C4-2B (cell line): ENCODE measurements around the gene NTMT1.
"Not testable (repeated sequence)": the region's sequence is repeated elsewhere in the genome, so short reads cannot be mapped to it uniquely, and the experiment has no call there.

Experiments
- H3K27ac ChIP-seq: fragments of 450-650 bp; 2 replicates; pipeline ENCODE4 v1.5.1; 2017
- ZFX ChIP-seq: fragments of 450-650 bp; IDR thresholded peaks from 2 replicates; pipeline ENCODE4 v1.6.1; 2017
- TF ChIP-seq, protein P1 (sequence below): fragments of 450-650 bp; conservative IDR thresholded peaks from 2 replicates; pipeline ENCODE4 v1.5.1; 2017; ENCODE audit warnings: mild to moderate bottlenecking

Gene NTMT1

DNA sequence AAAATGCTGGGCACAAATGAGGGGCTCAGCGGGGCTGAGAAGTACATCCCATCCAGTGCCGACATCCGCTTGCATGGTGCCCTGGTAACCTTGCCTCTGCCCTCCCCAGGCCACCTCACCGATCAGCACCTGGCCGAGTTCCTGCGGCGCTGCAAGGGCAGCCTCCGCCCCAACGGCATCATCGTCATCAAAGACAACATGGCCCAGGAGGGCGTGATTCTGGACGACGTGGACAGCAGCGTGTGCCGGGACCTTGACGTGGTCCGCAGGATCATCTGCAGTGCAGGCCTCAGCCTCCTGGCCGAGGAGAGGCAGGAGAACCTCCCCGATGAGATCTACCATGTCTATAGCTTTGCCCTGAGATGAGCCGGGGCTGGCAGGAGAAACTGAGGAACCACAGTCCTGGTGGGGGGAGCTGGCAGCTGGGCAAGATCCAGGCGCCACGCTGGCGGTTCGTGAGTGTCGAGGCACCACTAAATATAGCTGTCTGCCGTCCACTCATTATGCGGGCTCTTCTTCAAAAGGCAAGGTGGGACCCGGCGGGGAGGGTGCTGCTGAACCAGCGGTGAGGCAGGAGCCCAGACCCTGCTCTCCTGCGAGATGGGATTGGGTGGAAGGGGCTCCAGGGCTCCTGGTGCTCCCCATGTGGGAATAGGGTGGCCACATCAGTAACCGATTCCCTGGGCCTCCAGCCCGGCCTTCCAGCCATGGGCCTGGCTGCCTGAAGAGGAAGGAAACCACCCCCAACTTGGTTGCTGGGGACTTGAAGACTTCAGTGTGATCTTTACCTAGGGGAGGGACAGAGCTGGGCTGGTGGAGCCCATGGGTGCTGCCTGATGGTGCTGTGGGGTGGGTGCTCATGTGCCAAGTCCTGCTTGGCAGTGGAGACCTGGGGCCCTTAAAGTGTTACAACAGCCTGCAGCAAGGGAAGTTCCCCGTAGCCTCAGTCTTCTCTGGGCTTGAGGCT, 9.4 kb downstream of the NTMT1 start:
- TF ChIP-seq, protein P1, sequence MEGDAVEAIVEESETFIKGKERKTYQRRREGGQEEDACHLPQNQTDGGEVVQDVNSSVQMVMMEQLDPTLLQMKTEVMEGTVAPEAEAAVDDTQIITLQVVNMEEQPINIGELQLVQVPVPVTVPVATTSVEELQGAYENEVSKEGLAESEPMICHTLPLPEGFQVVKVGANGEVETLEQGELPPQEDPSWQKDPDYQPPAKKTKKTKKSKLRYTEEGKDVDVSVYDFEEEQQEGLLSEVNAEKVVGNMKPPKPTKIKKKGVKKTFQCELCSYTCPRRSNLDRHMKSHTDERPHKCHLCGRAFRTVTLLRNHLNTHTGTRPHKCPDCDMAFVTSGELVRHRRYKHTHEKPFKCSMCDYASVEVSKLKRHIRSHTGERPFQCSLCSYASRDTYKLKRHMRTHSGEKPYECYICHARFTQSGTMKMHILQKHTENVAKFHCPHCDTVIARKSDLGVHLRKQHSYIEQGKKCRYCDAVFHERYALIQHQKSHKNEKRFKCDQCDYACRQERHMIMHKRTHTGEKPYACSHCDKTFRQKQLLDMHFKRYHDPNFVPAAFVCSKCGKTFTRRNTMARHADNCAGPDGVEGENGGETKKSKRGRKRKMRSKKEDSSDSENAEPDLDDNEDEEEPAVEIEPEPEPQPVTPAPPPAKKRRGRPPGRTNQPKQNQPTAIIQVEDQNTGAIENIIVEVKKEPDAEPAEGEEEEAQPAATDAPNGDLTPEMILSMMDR: no peak
- TF ChIP-seq ZFX: no peak
- no peak overlapping the region for H3K27ac ChIP-seq

DNA sequence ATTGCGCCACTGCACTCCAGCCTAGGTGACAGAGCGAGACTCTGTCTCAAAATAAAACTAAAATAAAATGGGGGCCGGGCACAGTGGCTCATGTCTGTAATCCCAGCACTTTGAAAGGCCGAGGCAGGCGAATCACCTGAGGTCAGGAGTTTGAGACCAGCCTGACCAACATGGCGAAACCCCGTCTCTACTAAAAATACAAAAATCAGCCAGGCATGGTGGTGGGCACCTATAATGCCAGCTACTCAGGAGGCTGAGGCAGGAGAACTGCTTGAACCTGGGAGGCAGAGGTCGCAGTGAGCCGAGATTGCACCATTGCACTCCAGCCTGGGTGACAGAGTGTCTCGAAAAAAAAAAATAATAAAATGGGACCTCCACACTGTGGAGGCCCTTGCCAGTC, 10.4 kb downstream of the NTMT1 start:
- not testable (repeated sequence) for H3K27ac ChIP-seq

DNA sequence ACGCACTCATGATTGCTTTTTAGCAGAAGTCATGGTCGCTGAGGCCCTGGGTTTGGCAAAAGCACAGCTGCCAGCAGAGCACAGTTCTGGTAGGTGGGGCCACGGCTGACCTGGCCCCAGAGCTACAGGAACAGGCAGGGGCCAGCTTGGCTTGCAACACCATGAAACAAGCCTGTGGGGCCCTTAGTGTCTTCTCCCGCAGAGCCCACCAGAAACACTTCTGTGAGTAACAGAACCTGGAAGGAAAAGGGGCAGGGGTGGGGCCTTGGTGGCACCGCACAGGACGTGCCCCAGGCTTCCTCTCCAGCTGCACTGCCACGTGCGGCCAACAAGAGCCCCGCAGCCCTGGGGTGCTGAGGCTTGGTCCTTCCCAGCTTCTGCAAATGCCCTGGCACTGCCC, 11.1 kb downstream of the NTMT1 start:
- no peak overlapping the region for H3K27ac ChIP-seq
- TF ChIP-seq, protein P1: no peak
- no peak for TF ChIP-seq ZFX

DNA sequence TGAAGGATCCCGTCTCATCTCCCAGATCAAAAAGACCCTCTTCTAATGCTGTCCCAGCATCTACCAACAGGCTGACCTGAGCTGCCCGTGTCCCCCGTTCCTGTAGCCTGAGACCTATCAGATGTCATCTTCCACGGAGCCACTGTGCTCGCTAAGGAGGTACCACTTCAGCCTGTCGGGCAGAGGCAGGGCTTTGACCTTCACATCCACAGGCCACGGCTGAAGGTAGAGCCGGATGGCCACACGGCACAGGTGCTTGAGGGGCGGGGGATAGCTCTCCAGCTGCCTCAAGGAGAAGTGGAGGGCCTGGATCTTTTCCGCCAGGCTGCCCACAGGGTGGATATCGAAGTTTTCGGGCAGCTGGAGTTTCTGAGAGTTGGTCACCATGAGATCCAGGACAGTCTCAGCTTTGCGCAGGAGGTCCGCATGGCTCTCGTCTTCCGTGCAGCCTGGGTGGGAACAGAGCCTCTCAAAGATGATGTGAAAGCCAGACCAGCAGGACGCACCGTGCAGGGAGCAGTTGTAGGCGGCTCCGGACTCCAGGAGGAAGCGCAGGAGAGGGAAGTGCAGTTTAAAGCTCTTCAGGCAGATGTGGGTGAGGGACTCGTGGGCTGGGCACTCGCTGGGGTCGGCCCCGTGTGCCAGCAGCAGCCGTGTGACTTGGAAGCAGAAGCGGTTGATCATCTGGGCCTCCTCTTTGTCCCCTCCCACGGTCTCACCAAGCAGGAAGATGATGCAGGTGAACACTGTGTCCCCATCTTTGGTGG, 11.9 kb downstream of the NTMT1 start:
- no peak for TF ChIP-seq ZFX
- TF ChIP-seq, protein P1: no peak
- no peak overlapping the region for H3K27ac ChIP-seq

DNA sequence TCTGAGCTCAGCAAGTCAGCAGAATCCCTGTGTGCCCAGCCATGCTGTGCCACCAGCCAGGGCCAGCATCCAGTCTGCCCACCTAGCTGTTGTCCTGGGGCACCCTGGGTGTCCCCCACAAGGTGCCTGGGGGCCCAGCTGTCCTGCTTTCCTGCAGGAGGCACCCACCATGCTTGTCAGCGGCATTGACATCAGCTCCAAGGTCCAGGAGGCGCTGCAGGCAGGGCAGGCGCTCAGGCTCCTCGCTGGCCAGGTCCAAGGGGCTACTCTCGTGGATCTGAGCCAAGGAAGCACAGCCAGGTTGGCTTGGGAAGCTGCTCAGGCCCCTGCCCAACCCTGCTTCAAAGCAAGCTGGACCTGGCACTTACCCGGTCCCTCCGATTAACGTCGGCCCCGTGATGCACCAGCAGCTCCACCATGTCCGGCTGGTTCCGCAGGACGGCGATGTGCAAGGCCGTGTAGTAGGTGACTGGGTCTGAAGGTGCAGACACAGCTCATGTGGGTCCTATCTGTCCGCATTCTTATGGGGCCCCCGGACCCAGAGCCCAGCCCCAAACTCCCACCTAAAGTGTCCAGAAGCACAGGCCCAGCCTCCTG, 13.2 kb downstream of the NTMT1 start:
- H3K27ac ChIP-seq: no peak overlapping the region
- TF ChIP-seq, protein P1: no peak
- no peak for TF ChIP-seq ZFX

DNA sequence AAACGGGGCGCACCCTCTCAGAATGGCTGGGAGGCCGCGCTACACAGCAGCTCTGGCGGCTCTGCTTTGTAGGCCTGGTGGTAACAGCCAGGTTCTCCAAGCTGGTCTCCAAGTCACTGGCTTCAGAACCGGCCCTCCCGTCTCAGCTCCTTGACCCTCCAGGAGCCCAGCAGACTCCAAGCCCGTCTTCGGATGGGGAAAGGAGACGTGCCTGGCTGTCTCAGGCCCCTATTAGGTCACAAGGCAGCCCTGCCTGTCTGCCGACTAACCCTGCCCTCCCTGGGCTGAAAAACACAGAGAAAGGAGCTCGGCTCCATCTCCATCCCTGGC, 13.8 kb downstream of the NTMT1 start:
- TF ChIP-seq ZFX: no peak
- TF ChIP-seq, protein P1: no peak

DNA sequence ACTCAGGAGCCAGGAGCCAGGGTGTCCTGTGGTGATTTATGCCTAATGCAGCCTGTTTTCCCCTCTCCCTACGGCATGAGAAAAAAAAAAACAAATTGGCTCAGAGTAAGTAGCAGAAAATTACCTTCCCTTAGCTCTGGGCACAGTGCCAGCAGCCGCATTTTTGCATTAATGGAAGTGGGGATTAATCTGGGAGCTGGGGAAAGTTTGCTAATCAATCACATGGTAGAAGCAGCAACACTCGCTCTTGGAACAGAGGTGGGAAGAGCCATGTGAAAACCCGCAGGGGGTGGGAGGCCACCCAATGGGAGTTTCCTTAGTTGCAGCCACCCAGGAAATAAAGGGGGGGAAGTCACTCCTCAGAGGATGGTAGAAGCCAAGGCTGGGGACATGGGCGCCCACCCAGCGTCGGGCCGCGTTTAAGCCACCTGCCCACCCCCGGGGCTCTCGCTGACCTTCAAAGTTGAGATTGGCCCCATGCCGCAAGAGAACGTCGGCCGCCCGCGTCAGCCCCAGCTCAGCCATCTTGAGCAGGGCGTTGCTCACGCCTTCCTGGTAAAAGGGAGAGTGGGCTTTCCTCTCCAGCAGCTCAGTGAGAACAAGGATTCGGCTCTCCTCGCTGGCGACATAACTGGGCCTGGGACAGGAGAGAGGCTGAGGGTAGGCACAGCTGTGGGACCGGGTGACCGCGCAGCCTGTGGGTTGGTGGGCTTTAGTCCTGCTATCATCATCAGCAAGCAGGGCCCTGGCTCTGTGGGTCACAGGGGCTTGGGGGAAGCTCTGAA, 14.3 kb downstream of the NTMT1 start:
- no peak overlapping the region for H3K27ac ChIP-seq
- TF ChIP-seq ZFX: no peak
- TF ChIP-seq, protein P1: no peak

More for the DNA sequence above, 13.8 kb downstream of the NTMT1 start:
- H3K27ac ChIP-seq: no peak overlapping the region
